GM12878 (cell line): Measurements from ENCODE around the gene KRTAP1-1. TPM values are rescaled to one million over a fixed set of nuclear protein-coding genes. Genes with fewer than 3 reads are reported as not detected.

Experiments used
- ATAC-seq: fragments of 200-7000 bp; cut with Tn5 transposase; 3 replicates; pipeline ENCODE4 v1.9.1; 2020; ENCODE audit warnings: mild to moderate bottlenecking, moderate library complexity
- BruUV-seq: library from RNA; stranded (reverse); fragments of 400-500 nt; replicated peaks from 2 replicates; lab custom pipeline; 2021; lab: Mats Ljungman, UMichigan
- CTCF ChIA-PET: fragments of 300-600 bp; sonication (Branson Sonifier 250); formaldehyde crosslinking; extraction: SDS; loops from one replicate; lab custom pipeline; 2021; ENCODE audit warnings: inconsistent platforms; lab: Yijun Ruan, JAX
- POLR2A ChIA-PET: fragments of 350-600 bp; formaldehyde crosslinking; extraction: SDS; loops from one replicate; lab custom pipeline; 2021; ENCODE audit warnings: inconsistent platforms; lab: Charles Lee
- RAD21 ChIA-PET: fragments of 300-600 bp; sonication (Branson Sonifier 250); formaldehyde crosslinking; loops from one replicate; lab custom pipeline; 2023; ENCODE audit warnings: antibody characterized with exemption; ENCODE audit not compliant: unreplicated experiment; lab: Charles Lee
- SMC1A ChIA-PET: fragments of 300-600 bp; sonication (Branson Sonifier 250); formaldehyde crosslinking; loops from one replicate; lab custom pipeline; 2023; ENCODE audit not compliant: unreplicated experiment, uncharacterized antibody; lab: Charles Lee
- DNase-seq: peaks from one replicate; pipeline ENCODE4 v3.0.0-alpha.2; 2011; ENCODE audit warnings: low read depth, low spot score
- FAIRE-seq: peaks from 3 replicates; lab custom pipeline; 2011; peaks lifted over from hg19 to GRCh38; lab: Jason Lieb, UNC
- H2AFZ ChIP-seq: 2 replicates; pipeline ENCODE4 v1.6.0; 2011; ENCODE audit warnings: low read depth, low read length, control low read depth; ENCODE audit not compliant: control insufficient read depth
- H3K27ac ChIP-seq: 2 replicates; pipeline ENCODE4 v1.5.1; 2011; ENCODE audit warnings: control low read depth; ENCODE audit not compliant: control insufficient read depth, insufficient read depth
- H3K27me3 ChIP-seq, 2 experiments: replicated peaks in 1 of 2; 2 replicates each; pipeline versions ENCODE4 v1.6.0 to v1.6.1; 2011; ENCODE audit warnings: low read length in 1 of 2; ENCODE audit not compliant: control insufficient read depth in 2 of 2, insufficient read depth in 2 of 2
- H3K36me3 ChIP-seq, 2 experiments: 2 replicates each; pipeline ENCODE4 v1.5.1; 2011; ENCODE audit warnings: low read length in 1 of 2; ENCODE audit not compliant: control insufficient read depth in 2 of 2, insufficient read depth in 2 of 2
- H3K4me1 ChIP-seq: 2 replicates; pipeline ENCODE4 v1.6.1; 2011; ENCODE audit warnings: mild to moderate bottlenecking, low read length, moderate library complexity, mixed read lengths; ENCODE audit not compliant: control insufficient read depth, insufficient read depth
- H3K4me2 ChIP-seq: 2 replicates; pipeline ENCODE4 v1.6.0; 2011; ENCODE audit warnings: control low read depth; ENCODE audit not compliant: control insufficient read depth, insufficient read depth
- H3K4me3 ChIP-seq: fragments of 200-600 bp; sonication (generic); 2 replicates; pipeline ENCODE4 v1.5.1; 2016
- H3K79me2 ChIP-seq: 2 replicates; pipeline ENCODE4 v1.6.0; 2011; ENCODE audit warnings: low read length; ENCODE audit not compliant: control insufficient read depth, insufficient read depth
- H3K9ac ChIP-seq: 2 replicates; pipeline ENCODE4 v1.8.0; 2011; ENCODE audit warnings: low read length, control low read depth, mixed read lengths; ENCODE audit not compliant: control insufficient read depth, insufficient read depth
- H3K9me3 ChIP-seq: replicated peaks from 3 replicates; pipeline ENCODE4 v1.5.1; 2011; ENCODE audit warnings: mild to moderate bottlenecking, low read length; ENCODE audit not compliant: control insufficient read depth, insufficient read depth
- H4K20me1 ChIP-seq: 2 replicates; pipeline ENCODE4 v1.6.0; 2011; ENCODE audit not compliant: control insufficient read depth, insufficient read depth
- ASH2L ChIP-seq: fragments of 300-600, 200-600 bp; sonication (generic); IDR thresholded peaks from 2 replicates; pipeline ENCODE4 v1.6.1; 2017; ENCODE audit warnings: low read depth, mild to moderate bottlenecking, borderline replicate concordance
- CBX3 ChIP-seq: fragments of 200-600 bp; sonication (generic); IDR thresholded peaks from 2 replicates; pipeline ENCODE4 v1.6.1; 2016; ENCODE audit warnings: low read depth, borderline replicate concordance
- CEBPB ChIP-seq, 2 experiments: fragments of 150-350 bp in 1 of 2; IDR thresholded peaks; 2 replicates each; pipeline ENCODE4 v1.6.1; 2012 to 2014; ENCODE audit warnings: low read depth in 2 of 2, low read length in 2 of 2, borderline replicate concordance in 1 of 2, inconsistent platforms in 1 of 2
- FOXM1 ChIP-seq: IDR thresholded peaks from 2 replicates; pipeline ENCODE4 v1.6.1; 2012; ENCODE audit warnings: low read depth, mild to moderate bottlenecking, inconsistent platforms, low read length, moderate library complexity
- GATAD2B ChIP-seq: fragments of 450-650 bp; conservative IDR thresholded peaks from 2 replicates; pipeline ENCODE4 v1.6.1; 2017; ENCODE audit warnings: low read depth, mild to moderate bottlenecking, moderate library complexity
- HDAC6 ChIP-seq: fragments of 200-600 bp; sonication (generic); IDR thresholded peaks from one replicate; pipeline ENCODE4 v1.8.0; 2017; ENCODE audit warnings: antibody characterized with exemption; ENCODE audit not compliant: unreplicated experiment
- MYB ChIP-seq: fragments of 150-350 bp; IDR thresholded peaks from 2 replicates; pipeline ENCODE4 v1.6.1; 2014; ENCODE audit warnings: mild to moderate bottlenecking, low read depth, low read length, borderline replicate concordance
- NBN ChIP-seq: fragments of 450-650 bp; IDR thresholded peaks from 2 replicates; pipeline ENCODE4 v1.6.1; 2016
- NFXL1 ChIP-seq: fragments of 450-650 bp; IDR thresholded peaks from 2 replicates; pipeline ENCODE4 v1.6.1; 2017; ENCODE audit warnings: antibody characterized with exemption, mild to moderate bottlenecking, borderline replicate concordance
- NFYB ChIP-seq: IDR thresholded peaks from 2 replicates; pipeline ENCODE4 v1.6.1; 2011; ENCODE audit warnings: low read depth, mild to moderate bottlenecking, low read length, improper control_type of control experiment, moderate library complexity; ENCODE audit not compliant: insufficient read depth
- STAT1 ChIP-seq: fragments of 450-650 bp; conservative IDR thresholded peaks from 2 replicates; pipeline ENCODE4 v1.6.1; 2014; ENCODE audit warnings: antibody characterized with exemption, mild to moderate bottlenecking
- ZNF384 ChIP-seq: IDR thresholded peaks from 2 replicates; pipeline ENCODE4 v1.6.1; 2012; ENCODE audit warnings: low read depth, mild to moderate bottlenecking, low read length, improper control_type of control experiment, borderline replicate concordance
- WGBS: methylation state at CpG from one replicate; pipeline ENCODE4 v1.1.6; 2016; ENCODE audit warnings: low lambda C conversion rate; ENCODE audit not compliant: insufficient replicate concordance, insufficient coverage; ENCODE audit errors: missing lambda C conversion rate; 5-methylcytosine and 5-hydroxymethylcytosine counted together
- in situ Hi-C: fragments of 300-500 bp; cut with MboI; formaldehyde crosslinking; loops from 9 replicates; pipeline ENCODE4 v1.14.3; 2018; ENCODE audit warnings: mixed read lengths
- intact Hi-C: fragments of 100-400 bp; cut with micrococcal nuclease; formaldehyde crosslinking; loops from one replicate; pipeline ENCODE4 v1.14.2; 2022; ENCODE audit not compliant: unreplicated experiment
- polyA plus RNA-seq, 11 experiments: library from polyadenylated mRNA; depleted of rRNA in 4 of 11; unstranded in 6 of 11; stranded (reverse) in 5 of 11; fragments of >200 nt; fragmentation: Nextera tagmentation in 4 of 11; fragmentation: Illumina TruSeq in 1 of 11; extraction: Ambion mirVana in 4 of 11; extraction: Trizol in 1 of 11; gene quantifications; 1 replicate in 1 of 11; 2 replicates in 10 of 11; pipeline versions ENCODE4 v1.2.1 to v1.2.3, GENCODE V29; 2011 to 2016; ENCODE audit warnings: inconsistent platforms in 2 of 11, missing spikeins in 2 of 11, low read depth in 1 of 11
- total RNA-seq, 4 experiments: library from RNA; depleted of rRNA in 3 of 4; stranded (reverse); fragments of >200 nt in 3 of 4; fragmentation: Illumina TruSeq in 1 of 4; extraction: Trizol in 1 of 4; gene quantifications; 2 replicates each; pipeline versions ENCODE4 v1.2.1 to v1.2.3, GENCODE V29; 2013 to 2021
- TF ChIP-seq, protein P1 (sequence below): fragments of 450-650 bp; IDR thresholded peaks from 2 replicates; pipeline ENCODE4 v1.6.1; 2016; ENCODE audit warnings: mild to moderate bottlenecking
- TF ChIP-seq, protein P2 (sequence below): fragments of 450-650 bp; IDR thresholded peaks from 2 replicates; pipeline ENCODE4 v1.6.1; 2017; ENCODE audit warnings: mild to moderate bottlenecking, low read depth, inconsistent platforms; ENCODE audit not compliant: poor library complexity, severe bottlenecking
- TF ChIP-seq, protein P3 (sequence below): IDR thresholded peaks from 2 replicates; pipeline ENCODE4 v1.6.1; 2011; ENCODE audit warnings: borderline replicate concordance, low read depth, mild to moderate bottlenecking, moderate library complexity, mixed read lengths, low read length; ENCODE audit not compliant: insufficient read depth; ENCODE audit errors: extremely low read length
- TF ChIP-seq, protein P4 (sequence below): IDR thresholded peaks from 2 replicates; pipeline ENCODE4 v1.6.1; 2012; ENCODE audit warnings: low read depth, low read length, improper control_type of control experiment

KRTAP1-1 gene
- total and polyA plus RNA-seq, 10 of the 15 experiments (the other 5 are each of a cell fraction or from before 2014, with no cell fraction given) = not detected

DNA sequence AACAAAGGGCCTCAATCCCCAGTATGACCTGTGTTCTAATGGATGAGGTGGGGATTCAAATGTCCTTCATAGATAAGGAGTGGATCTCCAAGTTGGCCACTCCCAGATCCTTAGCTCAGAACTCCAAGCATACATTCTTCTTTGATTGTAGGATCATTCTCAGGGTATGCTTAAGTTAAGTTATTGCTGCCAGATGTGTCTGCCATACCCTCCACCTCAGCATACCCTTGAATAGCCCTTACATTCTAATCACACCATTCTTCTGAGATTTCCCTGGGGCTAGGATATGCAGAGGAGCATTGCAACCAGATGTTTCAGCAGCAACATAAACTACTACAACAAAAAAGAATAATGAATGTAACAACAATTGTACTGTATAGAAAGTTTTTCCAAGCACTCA lies 26.0 kb upstream of the KRTAP1-1 start (continued):
- TF ChIP-seq FOXM1 (no peak), CBX3 (no peak), NBN (no peak)
- TF ChIP-seq, protein P1, sequence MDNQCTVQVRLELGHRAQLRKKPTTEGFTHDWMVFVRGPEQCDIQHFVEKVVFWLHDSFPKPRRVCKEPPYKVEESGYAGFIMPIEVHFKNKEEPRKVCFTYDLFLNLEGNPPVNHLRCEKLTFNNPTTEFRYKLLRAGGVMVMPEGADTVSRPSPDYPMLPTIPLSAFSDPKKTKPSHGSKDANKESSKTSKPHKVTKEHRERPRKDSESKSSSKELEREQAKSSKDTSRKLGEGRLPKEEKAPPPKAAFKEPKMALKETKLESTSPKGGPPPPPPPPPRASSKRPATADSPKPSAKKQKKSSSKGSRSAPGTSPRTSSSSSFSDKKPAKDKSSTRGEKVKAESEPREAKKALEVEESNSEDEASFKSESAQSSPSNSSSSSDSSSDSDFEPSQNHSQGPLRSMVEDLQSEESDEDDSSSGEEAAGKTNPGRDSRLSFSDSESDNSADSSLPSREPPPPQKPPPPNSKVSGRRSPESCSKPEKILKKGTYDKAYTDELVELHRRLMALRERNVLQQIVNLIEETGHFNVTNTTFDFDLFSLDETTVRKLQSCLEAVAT = no peak
- TF ChIP-seq, all 136 proteins: peak for 0

DNA sequence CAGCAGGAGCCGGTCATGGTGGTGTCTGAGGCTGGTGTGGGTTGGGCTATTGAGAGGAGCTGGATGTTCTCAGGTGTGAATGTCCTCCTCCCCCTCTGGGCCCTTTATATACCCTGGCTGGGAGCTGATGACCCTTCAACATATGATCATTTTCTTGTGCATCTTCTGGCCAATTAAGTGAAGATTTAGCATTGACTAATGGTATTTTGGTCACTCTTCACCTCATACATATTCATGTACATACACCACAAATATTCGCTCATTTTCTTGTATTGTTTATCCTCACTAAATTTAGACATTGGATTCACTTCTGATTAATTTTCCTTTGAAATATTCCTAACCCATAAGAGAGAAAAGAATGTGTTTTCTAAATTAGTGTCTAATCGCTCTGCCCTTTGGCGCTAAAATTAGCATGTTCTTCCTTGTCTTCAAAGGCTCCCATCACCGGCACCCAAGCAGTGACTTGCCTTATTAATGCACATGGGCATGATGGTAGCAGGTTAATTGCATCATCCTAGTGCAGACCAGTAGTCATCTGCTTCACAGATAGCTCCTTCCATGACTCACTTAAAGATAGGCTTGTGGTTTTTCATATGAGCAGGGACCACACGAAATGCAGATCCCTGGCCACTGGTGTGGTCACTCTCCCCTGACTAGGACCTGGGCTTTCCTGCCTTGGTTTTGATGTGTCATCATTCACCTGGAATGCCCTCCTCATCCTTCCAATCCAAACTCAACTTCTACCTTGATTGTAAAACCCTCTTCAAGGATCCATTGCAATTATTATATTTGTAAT lies 24.8 kb upstream of the KRTAP1-1 start, which contains the start of gene KRTAP2-4:
Gene KRTAP2-4 (minus strand): TSS at position 51 of the 796 bp plus-strand sequence. CDS start 34 bp downstream, at position 17.
- no peaks in the 10 kb centered on the region; a peak in 2 of 4 replicates for H3K27me3 ChIP-seq
- no peaks in the 10 kb centered on the region for H4K20me1 ChIP-seq
- no TSS peak for BruUV-seq
- DNase-seq (no peak), ATAC-seq (no peak), FAIRE-seq (no peak)
- intact Hi-C loops = no loop called here
- H3K27ac ChIP-seq = no peak within 1 kb of the TSS
- H3K9ac ChIP-seq = no peak within 1 kb of the TSS
- POLR2A ChIA-PET = no interaction called here
- H3K79me2 ChIP-seq = no peaks in the 10 kb centered on the region
- in situ Hi-C loops = no loop called here
- H3K36me3 ChIP-seq = no peaks in the 10 kb centered on the region
- 56% methylated on average over 6 of the region's 6 CpGs for WGBS
- CTCF ChIA-PET = no interaction called here
- H2AFZ ChIP-seq = no peak within 1 kb of the TSS
- H3K9me3 ChIP-seq = no peaks in the 10 kb centered on the region
- RAD21 ChIA-PET = no interaction called here
- SMC1A ChIA-PET = no interaction called here
- no peak within 1 kb of the TSS for H3K4me2 ChIP-seq
- no peaks in the 10 kb centered on the region for H3K4me1 ChIP-seq
- no peak within 1 kb of the TSS for H3K4me3 ChIP-seq
- TF ChIP-seq MYB (no peak), NFXL1 (no peak), CEBPB (IDR thresholded peaks at IDR 0.05; ENCODE audit: borderline replicate concordance in 1 of 2, low read depth in 2 of 2, low read length in 2 of 2) (no peak), HDAC6 (no peak), NFYB (no peak), GATAD2B (no peak), ASH2L (no peak), ZNF384 (no peak), STAT1 (no peak)
- TF ChIP-seq, protein P2, sequence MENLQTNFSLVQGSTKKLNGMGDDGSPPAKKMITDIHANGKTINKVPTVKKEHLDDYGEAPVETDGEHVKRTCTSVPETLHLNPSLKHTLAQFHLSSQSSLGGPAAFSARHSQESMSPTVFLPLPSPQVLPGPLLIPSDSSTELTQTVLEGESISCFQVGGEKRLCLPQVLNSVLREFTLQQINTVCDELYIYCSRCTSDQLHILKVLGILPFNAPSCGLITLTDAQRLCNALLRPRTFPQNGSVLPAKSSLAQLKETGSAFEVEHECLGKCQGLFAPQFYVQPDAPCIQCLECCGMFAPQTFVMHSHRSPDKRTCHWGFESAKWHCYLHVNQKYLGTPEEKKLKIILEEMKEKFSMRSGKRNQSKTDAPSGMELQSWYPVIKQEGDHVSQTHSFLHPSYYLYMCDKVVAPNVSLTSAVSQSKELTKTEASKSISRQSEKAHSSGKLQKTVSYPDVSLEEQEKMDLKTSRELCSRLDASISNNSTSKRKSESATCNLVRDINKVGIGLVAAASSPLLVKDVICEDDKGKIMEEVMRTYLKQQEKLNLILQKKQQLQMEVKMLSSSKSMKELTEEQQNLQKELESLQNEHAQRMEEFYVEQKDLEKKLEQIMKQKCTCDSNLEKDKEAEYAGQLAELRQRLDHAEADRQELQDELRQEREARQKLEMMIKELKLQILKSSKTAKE = no peak
- TF ChIP-seq, protein P3, sequence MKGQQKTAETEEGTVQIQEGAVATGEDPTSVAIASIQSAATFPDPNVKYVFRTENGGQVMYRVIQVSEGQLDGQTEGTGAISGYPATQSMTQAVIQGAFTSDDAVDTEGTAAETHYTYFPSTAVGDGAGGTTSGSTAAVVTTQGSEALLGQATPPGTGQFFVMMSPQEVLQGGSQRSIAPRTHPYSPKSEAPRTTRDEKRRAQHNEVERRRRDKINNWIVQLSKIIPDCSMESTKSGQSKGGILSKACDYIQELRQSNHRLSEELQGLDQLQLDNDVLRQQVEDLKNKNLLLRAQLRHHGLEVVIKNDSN = no peak
- TF ChIP-seq, protein P4, sequence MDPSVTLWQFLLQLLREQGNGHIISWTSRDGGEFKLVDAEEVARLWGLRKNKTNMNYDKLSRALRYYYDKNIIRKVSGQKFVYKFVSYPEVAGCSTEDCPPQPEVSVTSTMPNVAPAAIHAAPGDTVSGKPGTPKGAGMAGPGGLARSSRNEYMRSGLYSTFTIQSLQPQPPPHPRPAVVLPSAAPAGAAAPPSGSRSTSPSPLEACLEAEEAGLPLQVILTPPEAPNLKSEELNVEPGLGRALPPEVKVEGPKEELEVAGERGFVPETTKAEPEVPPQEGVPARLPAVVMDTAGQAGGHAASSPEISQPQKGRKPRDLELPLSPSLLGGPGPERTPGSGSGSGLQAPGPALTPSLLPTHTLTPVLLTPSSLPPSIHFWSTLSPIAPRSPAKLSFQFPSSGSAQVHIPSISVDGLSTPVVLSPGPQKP = no peak
